GM19397 (cell line): ENCODE measurements around the gene CYP2A7.
"Not testable (repeated sequence)": the region's sequence is repeated elsewhere in the genome, so short reads cannot be mapped to it uniquely, and the experiment has no call there.

Experiments
- ATAC-seq: cut with Tn5 transposase; IDR thresholded peaks from one replicate; pipeline ENCODE4 v1.9.1; 2021; ENCODE audit warnings: mild to moderate bottlenecking, moderate library complexity; ENCODE audit not compliant: unreplicated experiment

Gene CYP2A7

GRCh38 chr19:40899964-40900363 lies 17.9 kb upstream of the CYP2A7 start:
- ATAC-seq, result not testable (repeated sequence)

GRCh38 chr19:40896843-40897789 lies 15.1 kb upstream of the CYP2A7 start:
- not testable (repeated sequence) for ATAC-seq

DNA sequence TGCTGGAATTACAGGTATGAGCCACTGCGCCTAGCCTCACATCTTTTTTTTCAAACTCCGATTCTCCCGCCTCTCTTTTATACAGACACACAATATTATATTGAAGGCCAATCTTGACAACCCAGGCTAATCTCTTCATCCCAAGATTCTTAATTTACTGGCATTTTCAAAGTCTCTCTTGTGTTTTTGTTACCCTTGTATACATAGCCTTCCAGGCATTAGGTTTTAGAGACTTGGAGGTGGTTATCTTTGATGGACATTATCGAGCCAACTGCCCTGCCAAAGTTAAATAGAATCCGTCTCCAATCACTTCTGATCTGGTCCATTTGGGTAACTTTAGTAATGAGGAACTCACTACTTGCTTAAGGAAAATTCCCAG lies 14.4 kb upstream of the CYP2A7 start:
- no peak for ATAC-seq

- no peak for ATAC-seq
Measured at GRCh38 chr19:40893112-40893511, 11.1 kb upstream of the CYP2A7 start.

- ATAC-seq, result no peak
Measured at GRCh38 chr19:40889366-40889765, 7.3 kb upstream of the CYP2A7 start.

- no peak for ATAC-seq
Measured at GRCh38 chr19:40888191-40888590, 6.2 kb upstream of the CYP2A7 start.

GRCh38 chr19:40884187-40884931 lies 2.3 kb upstream of the CYP2A7 start:
- ATAC-seq, result not testable (repeated sequence)

DNA sequence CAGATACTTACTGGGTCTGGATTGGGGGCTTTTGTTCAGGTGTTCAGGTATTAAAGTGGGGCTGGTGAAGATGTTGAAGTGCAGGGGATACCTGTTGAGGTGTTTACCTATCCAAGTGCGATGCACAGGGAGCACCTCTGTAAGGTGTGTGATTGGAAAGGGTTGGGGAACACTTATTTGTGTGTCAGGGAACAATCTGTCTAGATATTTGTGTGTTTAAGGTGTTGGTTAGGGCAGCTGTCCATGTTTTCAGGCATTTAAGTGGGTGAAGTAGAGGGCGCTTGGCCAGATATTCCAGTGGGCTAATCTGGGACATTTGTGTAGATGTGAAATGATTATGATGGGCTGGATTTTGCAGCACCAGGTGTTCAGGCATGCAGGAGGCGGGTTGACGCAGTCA lies 2.7 kb downstream of the CYP2A7 start:
- not testable (repeated sequence) for ATAC-seq

GRCh38 chr19:40875526-40875951 lies 6.5 kb downstream of the CYP2A7 start:
- ATAC-seq, result not testable (repeated sequence)

DNA sequence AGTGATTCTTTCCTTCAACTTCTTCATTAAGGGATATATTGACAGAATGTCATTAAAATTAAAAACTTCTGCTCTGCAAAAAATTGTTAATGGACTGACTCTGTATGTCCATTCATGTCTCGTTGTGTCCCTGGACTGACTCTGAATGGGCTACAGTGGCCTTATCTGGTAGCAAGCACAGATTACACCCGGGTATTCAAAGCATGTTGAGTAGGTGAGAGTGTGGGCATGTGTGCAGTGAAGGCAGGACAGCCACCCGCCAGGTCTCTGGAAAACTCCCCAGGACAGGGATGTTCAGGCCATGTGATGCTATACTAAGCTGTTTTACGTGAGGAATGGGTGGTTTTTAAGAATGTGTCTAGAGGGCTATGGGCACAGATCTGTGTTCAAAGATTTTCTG lies 7.2 kb downstream of the CYP2A7 start:
- ATAC-seq, result not testable (repeated sequence)

DNA sequence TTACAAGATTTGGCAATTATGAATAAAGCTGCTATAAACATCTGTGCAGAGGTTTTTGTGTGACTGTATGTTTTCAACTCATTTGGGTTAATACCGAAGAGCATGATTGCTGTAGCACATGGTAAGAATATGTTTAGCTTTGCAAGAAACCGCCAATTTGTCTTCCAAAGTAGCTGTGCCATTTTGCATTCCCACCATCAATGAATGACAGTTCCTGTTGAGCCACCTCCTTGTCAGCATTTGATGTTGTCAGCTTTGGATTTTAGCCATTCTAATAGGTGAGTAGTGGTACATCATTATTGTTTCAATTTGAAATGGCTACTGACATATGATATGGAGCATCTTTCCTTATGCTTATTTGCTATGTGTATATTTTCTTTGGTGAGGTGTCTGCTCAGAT lies 8.2 kb downstream of the CYP2A7 start:
- not testable (repeated sequence) for ATAC-seq

DNA sequence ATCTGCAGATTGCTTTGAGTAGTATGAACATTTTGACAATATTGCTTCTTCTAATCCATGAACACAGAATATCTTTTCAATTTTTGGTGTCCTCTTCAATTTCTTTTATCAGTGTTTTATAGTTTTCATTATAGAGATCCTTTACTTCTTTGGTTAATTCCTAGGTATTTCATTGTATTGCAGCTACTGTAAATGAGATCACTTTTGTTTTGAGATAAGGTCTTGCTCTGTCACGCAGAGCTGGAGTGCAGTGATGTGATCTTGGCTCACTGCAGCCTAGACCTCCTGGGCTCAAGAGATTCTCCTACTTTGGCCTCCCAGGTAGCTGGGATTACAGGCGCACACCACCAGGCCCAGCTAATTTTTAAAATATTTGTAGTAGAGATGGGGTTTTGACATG lies 9.8 kb downstream of the CYP2A7 start:
- no peak for ATAC-seq

- no peak for ATAC-seq
Measured at GRCh38 chr19:40867701-40868100, 14.3 kb downstream of the CYP2A7 start.

DNA sequence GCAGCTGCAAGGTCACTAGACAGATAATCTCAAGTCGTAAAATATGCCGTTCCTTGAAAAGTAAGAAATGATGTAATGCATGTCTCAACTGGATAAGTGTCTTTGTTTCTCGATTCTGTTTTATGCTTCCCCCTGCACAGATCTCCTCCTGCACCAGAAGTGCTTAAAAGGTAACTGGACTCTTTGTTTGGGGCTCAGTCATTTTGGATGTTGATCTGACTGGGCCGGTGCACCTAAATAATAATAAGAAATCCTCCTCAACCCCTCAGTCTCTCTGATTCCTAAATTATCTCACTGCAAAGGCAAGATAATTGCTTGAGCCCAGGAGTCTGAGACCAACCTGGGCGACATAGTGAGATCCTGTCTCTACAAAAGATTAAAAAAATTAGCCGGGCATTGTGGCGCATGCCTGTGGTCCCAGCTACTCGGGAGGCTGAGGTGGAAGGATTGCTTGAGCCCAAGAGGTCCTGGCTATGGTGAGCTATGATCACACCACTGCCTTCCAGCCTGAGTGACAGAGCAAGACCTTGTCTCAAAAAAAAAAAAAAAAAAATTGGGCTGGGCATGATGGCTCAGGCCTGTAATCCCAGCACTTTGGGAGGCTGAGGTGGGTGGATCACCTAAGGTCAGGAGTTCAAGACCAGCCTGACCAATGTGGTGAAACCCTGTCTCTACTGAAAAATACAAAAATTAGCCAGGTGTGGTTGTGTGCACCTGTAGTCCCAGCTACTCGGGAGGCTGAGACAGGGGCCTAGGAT lies 17.1 kb downstream of the CYP2A7 start:
- not testable (repeated sequence) for ATAC-seq

DNA sequence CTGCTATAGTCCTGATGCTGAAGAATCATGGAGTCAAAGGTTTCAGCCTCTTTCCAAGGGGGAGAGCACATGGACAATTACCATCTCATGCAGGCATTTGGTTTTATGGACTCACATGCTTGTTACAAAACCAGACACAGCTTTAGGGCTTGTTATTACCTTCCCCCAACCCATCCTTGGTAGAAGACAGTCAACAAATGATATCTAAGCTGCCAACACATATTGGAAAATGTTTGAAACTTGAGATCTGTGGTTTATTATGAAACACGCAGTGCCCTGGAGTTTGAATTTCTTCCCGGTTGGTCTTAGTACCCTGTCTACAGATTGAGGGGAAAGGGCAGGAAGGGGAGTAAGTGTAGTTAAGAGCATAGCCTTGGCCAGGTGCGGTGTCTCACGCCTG lies 19.2 kb downstream of the CYP2A7 start:
- no peak for ATAC-seq

DNA sequence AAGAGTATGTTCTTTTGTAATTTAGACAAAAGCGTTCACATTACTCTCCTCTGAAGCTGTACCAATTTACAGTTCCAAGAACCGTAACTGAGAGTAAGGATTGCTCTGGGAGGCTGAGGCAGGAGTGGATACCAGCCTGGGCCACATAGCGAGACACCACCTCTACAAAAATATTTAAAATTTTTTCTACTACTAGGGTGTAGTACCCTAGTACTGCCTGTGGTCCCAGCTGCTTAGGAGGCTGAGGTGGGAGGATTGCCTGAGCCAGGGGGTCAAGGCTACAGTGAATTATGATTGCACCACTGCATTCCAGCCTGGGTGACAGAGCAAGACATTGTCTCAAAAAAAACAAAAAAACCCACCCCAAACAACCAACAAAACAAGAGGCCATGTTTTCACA lies 19.7 kb downstream of the CYP2A7 start:
- ATAC-seq, result no peak

- ATAC-seq, result no peak
Measured at GRCh38 chr19:40858109-40858508, 23.9 kb downstream of the CYP2A7 start.

DNA sequence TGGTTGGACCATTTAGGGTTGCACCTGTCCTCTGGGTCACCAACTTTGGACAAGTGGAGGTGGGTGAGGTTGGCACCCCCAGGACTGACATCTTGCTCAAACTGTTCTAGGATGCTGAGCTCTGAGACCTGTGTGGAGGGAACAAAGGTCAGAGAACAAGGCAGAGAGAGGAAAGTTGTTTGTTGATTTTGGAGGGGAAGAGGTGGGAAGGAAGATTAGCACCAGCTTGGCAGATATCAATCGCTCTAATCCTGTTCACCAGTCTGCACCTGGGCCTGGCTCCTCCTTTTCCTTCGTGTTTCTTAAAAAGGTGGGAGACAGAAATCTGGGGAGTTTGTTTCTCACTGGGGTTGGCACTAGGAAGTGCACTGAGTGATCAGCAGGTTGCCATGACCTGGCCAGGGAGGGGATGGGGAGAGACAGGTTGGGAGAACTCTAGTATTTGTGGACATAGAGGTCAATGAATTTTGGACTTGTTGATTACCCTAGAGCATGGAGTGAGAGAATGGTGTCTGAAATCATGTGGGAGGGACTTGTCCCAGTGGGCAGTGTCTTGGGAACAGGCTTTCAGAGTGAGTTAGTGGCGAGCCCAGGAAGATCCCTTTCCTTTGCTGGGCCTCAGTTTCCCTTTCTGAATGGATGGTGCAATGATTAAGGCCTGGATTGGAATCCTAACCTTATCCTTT lies 29.4 kb downstream of the CYP2A7 start:
- not testable (repeated sequence) for ATAC-seq

DNA sequence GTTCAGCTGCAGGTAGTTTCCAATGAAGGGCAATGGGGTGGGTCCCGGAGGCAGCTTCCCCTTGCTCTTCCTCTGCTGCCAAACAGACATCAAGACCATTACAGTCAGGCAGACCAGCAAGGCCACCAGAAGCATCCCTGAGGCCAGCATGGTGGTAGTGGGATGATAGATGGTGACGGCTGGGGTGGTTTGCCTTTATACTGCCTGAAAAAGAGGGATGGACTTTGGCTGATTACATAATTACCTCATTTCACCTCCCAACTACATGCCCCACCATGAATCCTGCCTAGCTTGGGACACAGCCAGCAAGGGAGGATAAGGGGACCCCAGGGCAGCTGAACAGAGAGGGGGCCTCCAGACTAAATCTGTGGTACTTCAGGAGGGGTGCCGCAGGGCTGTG lies 31.8 kb downstream of the CYP2A7 start, which contains the start of gene CYP2A6:
Gene CYP2A6, minus strand, starts transcription at position 171 of the 400 bp plus-strand sequence. Its CDS starts 21 bp downstream, at position 150.
- ATAC-seq, result not testable (repeated sequence)

GRCh38 chr19:40846722-40847121 lies 35.3 kb downstream of the CYP2A7 start:
- not testable (repeated sequence) for ATAC-seq
